HG02642 (cell line): ENCODE measurements around the gene CELF4.

Experiments
- ATAC-seq: cut with Tn5 transposase; IDR thresholded peaks from one replicate; pipeline ENCODE4 v1.9.1; 2021; ENCODE audit warnings: mild to moderate bottlenecking; ENCODE audit not compliant: unreplicated experiment, poor library complexity

CELF4 gene

DNA sequence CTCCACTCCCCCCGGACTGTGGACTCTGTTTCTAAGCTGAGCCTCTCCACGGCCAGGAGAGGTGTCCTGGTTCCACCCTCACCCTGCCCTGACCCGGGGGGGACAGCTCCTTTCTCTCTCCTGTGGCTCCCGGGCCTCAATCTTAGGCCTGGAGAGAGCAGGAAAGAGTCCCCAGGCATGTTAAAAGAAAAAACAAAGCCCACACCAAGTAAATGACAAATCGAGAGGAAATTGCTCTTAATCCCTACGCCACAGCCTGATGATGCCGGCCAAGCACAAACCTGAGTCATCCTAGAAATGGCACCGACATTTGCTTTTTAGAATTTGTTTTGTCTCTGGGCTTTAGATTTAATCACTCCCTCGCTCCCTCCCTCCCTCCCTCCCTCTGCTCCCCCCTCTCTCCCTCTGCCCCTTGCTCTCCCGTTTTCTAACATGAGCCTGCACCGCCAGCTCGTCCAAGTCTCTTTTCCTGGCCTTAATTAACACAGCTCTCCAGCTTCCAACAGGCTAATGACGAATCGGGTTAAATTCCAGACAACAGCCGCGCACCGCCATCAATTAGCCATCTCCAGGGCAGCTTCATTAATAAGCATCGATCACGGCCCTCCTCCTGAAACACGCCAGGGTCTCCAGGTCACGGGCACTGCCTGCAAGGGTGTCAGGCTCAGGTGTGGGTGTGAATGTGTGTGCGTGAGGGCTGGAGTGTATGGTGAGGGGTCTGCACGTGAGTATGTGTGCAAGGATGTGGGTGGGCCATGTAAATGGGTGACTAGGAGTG is 230.8 kb downstream of the CELF4 start:
- ATAC-seq: no peak

GRCh38 chr18:37332628-37333420 is 232.8 kb downstream of the CELF4 start:
- ATAC-seq: no peak

- ATAC-seq: no peak
These were observed 233.4 kb downstream of the CELF4 start for GRCh38 chr18:37332219-37332618.

DNA sequence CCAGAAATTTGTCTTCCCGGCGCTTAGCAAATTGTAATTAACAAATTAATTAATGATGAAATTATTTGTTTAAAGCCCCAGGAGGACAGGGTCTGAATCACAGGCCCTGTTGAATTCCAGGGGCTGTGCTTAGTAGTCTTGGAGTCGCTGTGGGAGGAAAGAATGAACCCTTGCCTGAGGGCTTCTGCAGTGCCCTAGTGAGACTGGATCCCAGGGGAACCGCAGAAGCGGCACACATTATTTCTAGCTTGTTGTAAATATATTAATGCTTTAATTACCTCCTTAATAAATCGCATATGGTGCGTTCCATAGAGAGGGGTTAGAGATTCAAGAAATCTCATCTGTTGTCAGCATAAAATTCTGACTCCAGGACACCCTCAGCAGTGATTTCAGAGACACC is 235.4 kb downstream of the CELF4 start:
- no peak for ATAC-seq

DNA sequence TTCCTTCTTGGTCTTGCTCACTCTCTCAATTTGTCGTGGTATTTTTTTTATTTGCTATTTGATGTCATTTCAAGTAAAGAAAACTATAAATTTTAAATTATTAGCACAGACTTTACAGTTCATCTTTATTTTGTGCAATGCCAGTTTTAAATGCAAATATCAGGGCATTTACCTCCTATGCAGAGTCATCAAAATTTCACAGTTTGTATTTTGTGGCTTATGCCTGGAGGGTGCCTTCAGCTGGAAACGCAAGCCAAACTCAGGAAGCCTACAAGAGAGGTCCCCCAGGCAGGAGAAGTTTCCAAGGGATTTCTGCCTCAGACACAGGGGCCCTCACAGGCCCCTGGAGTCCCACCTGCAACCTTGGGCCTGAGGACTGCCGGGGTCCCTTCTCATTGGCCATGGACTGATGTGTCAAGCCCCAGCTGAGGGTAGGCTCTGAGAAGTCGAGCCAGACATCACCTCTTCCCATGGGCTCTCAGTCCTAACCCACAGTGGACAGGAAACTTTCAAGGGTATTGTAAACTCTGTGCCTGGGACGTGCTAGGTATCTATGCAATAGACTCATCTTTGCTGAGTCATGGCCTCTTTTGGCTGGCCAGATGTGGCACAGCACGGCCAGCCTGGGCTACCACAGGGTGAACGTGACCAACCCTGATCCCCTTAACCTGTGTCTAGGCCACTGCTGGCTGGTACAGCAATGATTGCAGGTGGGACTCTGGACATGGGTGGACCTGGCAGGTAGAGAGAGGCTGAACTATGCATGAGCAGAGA is 236.5 kb downstream of the CELF4 start:
- ATAC-seq: no peak

GRCh38 chr18:37327063-37327577 is 238.5 kb downstream of the CELF4 start:
- ATAC-seq: no peak

- peak; percentile 91 for ATAC-seq
These were observed 243.0 kb downstream of the CELF4 start for GRCh38 chr18:37322492-37323035.

DNA sequence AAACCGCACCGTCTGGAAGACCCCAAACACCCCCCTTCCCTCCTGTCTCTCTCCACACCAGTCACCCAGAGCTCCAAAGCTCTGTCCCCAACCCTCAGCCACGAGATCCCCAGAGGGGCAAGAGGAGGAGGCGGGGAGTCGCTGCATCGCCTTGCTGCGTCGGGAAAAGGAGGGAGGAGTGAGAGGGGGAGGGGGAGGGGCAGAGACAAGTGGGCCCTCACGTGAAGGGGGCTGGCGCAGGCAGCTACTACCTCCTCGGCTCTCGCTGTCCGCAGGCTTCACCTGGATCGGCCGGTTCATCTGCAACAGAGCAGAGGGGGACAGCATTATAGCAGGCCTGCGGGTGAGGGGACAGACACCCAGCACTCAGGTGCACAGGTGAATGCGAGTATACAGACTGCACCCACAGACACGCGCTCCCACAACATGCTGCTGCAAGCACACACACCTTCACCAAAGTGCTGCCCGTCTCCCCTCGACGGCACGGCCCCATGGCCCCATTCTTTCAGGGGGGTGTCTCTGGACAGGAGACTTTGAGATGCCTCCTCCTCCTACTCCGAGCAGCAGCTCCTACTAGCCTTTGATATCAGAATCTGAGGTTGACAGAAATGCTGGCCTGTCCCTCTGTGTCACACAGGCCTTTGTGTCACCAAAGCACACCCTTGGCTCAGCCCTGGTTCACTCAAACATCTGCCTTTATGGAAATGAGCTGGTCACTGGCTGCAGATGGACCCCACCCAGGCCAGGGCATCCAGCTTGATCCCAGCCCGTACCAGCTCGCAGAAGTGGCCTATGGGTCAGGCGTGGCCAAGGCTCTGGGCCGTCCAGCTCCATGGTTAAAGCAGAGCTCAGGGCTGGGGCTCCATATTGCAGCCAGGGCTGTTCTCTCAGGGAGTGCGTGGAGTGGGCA is 243.8 kb downstream of the CELF4 start:
- ATAC-seq: peak; percentile 6

DNA sequence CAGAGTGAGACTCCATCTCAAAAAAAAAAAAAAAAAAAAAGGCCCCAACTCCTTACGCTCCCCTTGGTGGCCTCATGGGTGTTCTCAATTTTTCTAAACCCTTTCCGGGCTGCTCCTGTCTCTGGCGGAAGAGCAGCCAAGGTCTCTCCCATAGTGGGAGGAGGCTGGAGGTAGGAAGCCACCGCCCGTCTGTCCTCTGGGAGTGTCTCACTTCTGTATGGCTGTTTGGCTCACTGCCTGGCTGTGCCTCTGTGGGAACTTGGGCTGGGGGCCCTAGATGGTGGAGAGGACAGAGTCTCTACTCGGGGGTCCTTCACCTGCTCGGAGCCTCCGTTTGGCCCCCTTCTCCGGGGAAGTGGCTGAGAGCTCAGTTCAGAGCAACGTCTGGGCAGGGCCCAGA is 245.3 kb downstream of the CELF4 start:
- ATAC-seq: no peak

- ATAC-seq: no peak
These were observed 246.9 kb downstream of the CELF4 start for GRCh38 chr18:37318360-37319355.

GRCh38 chr18:37317486-37317885 is 248.1 kb downstream of the CELF4 start:
- ATAC-seq: no peak

DNA sequence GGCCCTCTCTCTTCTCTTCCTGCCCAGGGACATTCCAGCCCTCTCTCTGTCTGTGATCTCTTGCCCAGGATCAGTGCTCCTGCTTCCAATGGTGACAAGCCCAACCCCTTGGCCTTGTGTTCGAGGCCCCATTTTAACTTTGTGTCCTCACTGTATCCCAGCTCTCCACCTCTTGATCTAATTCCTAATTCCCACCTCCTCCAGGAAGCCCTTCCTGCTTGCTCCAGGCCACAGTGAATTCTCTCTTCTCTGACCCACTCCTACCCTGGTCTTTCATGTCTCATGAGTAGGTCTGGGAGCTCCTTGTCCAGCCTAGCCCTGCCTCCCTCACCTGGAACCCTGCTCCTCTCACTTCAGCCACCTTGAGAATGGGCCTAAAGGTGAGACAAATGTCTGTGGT is 249.1 kb downstream of the CELF4 start:
- no peak for ATAC-seq

DNA sequence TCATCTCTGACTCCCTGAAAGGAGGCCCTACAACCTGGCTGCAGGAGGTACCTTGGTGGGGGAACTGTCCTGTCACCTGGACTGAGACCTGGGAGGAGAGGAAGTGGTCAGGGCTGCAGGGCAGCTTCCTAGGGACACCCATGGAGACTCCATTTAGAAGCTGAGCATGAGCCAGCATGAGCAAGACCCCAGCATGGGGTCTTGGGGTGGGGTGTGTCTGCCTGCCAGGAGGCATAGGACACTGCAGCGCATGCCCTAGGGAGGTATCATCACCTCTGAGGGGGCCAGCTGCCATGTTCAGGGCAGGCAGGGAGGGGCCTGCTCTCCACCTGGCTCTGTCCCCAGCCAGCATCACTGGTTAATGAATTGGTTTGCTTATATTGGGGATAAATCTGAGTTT is 249.7 kb downstream of the CELF4 start:
- ATAC-seq: no peak

GRCh38 chr18:37314534-37314933 is 251.1 kb downstream of the CELF4 start:
- no peak for ATAC-seq

- no peak for ATAC-seq
These were observed 252.0 kb downstream of the CELF4 start for GRCh38 chr18:37313624-37314023.

DNA sequence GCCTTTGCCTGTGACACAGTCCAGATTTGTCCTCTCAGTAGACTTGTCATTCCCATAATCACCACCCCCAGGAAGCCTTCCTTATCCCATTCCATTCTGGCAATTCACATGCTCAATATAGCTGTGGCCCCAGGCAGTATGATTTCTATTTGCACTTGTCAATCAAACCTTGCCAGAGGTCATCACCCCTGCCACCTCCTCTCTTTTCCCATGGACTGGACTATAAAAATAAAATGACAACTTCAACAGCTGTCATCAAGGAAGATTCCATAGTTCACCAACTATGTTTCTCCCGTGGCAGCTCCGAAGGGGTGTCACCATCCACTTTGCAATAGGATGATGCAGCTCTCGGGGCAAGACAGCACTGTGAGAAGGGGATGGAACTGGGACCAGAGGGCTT is 255.7 kb downstream of the CELF4 start:
- ATAC-seq: no peak

GRCh38 chr18:37309059-37309458 is 256.5 kb downstream of the CELF4 start:
- no peak for ATAC-seq

DNA sequence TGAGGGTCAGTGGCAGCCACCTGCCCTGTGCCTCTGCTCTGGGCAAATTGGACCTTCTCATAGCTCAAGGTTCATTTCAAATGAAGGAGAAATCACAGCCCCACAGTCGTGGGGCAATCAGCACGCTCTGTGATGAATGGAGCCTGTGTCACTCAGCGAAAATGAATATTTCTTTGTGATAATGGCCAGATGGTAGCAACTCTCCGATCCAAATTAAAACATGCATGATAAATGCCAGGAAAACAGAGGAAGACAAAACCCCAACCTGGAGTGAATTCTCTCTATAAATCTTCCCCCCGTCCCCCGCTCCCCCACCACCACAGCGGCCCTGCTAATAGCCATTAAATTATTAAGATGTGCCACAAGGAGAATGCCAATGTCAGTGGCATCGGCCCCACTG is 258.4 kb downstream of the CELF4 start:
- no peak for ATAC-seq
